SU-DHL-6 (cell line): Measurements from ENCODE around the gene KANSL3.

Source experiments
- CTCF ChIP-seq: fragments of 200-600 bp; sonication (generic); IDR thresholded peaks from one replicate; pipeline ENCODE4 v1.5.1; 2017; ENCODE audit warnings: antibody characterized with exemption, mild to moderate bottlenecking, low read length, moderate library complexity; ENCODE audit not compliant: insufficient read depth, poor library complexity, severe bottlenecking
- EZH2phosphoT487 ChIP-seq: fragments of 200-600 bp; sonication (generic), shearing (Covaris generic); conservative IDR thresholded peaks from 2 replicates; pipeline ENCODE4 v1.6.1; 2018; ENCODE audit warnings: mild to moderate bottlenecking, antibody characterized with exemption, low read length, moderate library complexity, mixed read lengths

- no peak for TF ChIP-seq EZH2phosphoT487
- TF ChIP-seq CTCF = no peak
These were observed 50.3 kb downstream of the KANSL3 start for GRCh38 chr2:96587843-96588242.
